GM19467 (cell line): ENCODE results near the gene POU2F1.

ENCODE experiments used
- ATAC-seq: cut with Tn5 transposase; IDR thresholded peaks from one replicate; pipeline ENCODE4 v1.9.1; 2021; ENCODE audit warnings: mild to moderate bottlenecking, moderate library complexity; ENCODE audit not compliant: unreplicated experiment

Gene POU2F1

DNA sequence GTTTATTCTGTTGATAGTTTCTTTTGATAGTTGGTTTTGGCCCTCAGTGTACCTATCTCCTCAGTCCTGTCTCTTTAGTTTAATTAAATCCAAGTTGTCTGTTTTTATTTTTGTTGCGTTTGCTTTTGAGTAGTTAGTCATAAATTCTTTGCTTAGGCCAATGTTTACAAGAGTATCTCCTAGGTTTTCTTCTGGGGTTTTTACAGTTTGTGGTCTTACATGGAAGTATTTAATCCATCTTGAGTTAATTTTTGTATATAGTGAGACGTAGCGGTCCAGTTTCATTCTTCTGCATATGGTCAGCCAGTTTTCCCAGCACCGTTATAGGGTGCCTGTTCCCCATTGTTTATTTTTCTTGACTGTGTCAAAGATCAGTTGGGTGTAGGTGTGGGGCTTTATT lies 139.4 kb downstream of the POU2F1 start:
- ATAC-seq = no peak

DNA sequence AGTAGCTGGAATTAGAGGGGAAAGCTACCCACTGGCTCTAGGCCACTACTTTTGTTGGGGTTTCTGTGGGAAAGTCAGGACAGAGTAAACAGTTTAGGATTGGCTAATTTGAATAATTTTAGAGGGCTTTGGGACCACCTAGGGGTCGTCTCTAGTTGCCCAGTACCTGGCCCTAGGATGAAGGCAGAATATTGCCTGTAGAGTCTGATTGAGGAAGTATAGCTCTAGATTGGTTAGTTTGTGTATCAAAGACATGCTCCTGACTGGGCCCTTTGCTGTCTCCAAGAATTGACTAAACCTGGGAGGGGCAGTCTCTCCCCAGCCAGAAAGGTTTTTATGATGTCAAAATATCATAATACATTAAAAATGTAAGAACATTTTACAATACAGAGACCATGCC lies 142.0 kb downstream of the POU2F1 start:
- no peak for ATAC-seq

DNA sequence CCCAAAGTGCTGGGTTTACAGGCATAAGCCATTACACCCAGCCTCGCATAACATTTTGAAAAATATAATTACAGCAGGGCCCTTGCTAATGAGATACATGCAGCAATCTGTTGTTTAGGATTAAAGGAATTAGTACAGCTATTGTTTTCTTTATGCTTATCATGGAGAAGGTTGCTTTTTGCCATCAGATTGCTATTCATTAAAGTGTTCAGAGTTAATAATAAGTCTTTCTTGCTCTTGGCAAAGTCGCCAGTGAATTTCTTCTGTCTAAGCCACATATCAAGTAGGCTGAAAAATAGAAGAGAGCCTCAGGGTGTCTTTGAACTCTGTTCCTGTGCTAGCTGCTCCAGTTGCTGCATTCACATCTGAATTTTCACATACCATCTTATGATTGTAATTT lies 144.1 kb downstream of the POU2F1 start:
- ATAC-seq = no peak

DNA sequence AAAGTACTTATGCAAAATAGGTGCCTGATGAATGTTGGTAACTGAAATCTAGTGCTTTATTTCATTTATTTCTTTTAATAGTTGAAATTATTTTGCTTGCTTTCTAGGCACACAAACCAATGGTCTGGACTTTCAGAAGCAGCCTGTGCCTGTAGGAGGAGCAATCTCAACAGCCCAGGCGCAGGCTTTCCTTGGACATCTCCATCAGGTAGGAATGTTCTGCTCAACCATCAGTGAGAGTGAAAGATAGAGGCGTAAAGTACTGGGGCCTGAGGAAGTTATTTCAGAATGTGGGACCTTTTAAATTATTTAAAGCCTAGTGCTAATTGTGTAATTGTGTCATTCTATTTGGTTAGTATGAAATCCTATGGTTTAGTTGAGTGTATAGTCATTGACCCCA lies 144.7 kb downstream of the POU2F1 start:
- ATAC-seq = no peak

DNA sequence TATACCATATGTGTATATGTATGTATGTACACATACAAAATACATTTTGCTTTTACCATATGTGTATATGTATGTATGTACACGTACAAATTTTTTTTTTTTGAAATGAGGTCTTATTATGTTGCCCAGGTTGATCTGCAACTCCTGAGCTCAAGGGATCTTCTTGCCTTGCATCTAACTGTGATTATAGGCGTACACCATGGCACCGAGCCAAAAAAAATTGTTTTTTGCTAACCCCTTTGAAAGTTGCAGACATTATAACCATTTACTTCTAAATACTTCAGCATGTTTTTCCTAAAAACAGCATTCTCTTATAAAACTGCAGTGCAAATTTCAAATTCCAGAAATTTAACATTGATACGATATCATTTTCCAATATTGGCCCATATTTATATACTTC lies 147.0 kb downstream of the POU2F1 start:
- ATAC-seq = no peak

DNA sequence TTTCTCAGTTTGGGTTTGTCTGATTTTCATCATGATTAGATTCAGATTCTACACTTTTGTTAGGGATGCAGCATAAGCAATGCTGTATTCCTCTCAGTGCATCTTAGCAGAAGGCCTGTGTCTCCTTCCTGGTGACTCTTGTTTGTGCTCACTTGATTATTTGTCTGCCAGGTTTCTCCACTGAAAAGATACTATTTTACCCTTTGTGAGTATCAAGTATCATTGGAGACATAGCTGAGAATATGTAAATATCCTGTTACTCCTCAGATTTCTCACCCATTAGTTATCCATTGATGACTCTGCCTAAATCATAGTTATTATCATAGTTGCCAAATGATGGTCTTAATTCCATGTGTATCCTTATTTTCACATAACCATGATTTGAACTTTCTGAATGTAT lies 148.5 kb downstream of the POU2F1 start:
- ATAC-seq = no peak

DNA sequence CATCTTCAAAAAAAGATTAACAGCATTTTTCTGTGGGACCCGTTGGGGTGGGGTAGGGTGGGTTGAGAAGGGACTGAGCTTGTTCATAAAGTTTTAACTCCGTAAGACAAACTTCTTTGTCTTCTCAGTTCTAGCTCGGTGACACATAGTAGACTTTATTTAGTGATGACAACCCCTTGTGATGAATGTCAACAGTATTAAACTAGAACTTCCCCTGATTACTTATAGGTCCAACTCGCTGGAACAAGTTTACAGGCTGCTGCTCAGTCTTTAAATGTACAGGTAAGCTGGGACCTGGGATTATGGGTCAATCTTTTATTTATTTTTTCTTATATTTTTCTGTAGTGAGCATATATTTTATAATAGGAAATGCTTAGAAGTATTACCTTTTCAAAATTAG lies 149.2 kb downstream of the POU2F1 start:
- ATAC-seq = no peak

DNA sequence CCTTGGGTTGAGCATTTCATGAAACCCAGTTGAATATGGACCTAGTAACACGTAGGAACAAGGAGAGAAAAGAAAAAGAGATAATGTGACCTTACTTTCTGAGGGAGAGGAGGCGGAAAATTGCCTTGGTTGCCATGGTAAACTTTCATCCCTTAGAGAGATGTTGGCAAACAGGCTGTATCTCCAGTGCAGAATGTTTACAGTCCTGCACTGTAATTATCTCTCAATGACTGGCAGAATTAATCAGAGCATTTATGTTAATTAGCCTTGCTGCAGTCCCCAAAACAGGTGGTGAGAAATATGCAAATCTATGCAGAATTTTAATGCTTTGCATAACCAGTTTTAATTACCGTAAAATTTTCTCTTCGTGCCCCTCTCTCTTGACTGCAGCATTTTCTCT lies 150.3 kb downstream of the POU2F1 start:
- no peak for ATAC-seq

DNA sequence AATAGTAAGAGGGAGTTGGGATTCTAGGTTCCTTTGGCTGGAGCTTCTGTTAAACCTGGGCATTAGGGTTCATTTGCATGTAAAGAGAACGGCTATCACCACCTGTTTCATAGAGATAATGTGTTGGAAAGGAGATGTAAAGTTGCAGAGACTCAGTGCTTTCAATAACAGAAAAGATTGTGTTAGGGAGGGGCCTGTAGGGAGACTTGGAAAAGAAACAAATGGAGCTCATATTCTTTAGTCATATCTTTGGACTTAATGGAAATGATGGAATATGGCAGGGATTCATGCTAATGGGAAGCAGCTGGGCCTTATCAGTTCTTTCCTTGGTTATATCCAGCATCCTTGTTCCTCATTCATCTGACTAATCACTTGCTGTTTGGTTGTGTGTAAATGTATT lies 152.7 kb downstream of the POU2F1 start:
- no peak for ATAC-seq

DNA sequence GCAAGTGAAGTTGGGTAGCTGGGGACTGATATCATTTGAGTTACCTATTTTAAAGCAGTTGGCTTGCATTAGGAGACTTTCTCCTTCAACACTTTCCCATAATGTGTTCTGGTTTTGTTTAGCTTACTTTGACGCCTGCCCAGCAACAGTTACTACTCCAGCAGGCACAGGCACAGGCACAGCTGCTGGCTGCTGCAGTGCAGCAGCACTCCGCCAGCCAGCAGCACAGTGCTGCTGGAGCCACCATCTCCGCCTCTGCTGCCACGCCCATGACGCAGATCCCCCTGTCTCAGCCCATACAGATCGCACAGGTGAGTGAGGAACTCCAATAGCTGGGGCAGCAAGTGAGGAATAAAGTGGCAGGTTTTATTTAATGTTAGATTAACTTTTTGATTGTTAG lies 153.3 kb downstream of the POU2F1 start:
- ATAC-seq = no peak

DNA sequence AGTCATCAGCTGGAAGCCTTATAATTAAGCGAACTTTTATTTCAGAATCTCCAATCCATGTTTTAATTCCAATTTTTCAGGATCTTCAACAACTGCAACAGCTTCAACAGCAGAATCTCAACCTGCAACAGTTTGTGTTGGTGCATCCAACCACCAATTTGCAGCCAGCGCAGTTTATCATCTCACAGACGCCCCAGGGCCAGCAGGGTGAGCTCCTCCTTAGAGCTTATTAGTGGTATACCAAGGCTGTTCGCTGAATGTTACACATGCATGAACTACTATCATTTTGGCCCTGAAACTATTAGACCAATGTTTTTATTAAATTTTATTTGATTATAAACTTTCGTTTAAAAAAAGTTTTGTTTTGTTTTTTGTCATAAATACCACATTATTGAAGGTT lies 155.3 kb downstream of the POU2F1 start:
- no peak for ATAC-seq

DNA sequence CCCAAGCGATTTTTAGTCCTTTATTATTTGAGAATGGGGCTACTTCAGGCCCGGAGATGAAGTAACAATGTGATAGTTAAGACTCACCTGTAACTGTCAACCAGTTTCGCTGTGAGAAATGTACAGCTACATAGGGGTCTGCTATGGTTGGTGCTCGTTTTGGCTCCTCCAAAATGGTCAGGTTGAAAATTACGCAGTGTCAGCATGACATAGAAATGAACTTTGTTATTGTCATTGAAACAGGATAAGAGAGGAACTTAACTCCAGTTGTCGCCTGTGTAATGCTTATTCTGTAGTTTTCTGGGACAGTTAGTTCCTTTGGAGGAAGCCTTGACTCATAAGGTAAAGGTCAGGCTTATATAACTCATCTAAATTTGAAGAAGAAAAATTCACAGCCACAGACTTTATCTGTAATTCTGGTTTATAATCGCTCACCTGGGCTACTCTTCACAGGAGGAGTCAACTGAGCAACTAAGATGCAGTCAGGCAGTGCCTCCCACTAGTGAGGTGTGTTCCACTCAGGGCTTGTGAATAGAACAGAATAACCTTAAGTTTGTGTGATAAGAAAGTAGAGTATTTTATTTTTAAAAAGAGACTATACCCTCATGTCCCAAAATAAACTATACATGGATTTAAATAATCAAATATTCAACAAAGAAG lies 166.7 kb downstream of the POU2F1 start:
- ATAC-seq = no peak

DNA sequence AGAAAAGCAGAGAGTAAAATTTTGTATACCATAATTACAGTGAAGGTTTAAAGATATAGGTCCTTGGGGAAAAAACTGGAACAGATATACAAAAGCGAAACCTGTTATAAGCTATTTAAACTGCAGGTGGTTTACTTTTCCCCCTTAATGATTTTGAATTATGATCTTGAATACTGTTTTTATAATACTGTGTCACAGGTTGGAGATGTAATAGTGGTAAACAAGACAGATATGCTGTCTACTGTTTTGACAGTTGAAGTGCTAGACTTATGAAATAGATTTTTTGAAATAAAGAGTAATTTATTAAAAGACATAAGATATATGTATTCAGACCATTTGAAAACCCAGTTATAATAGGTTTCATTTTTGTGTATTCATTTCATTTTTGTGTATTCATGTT lies 168.3 kb downstream of the POU2F1 start:
- ATAC-seq = no peak

DNA sequence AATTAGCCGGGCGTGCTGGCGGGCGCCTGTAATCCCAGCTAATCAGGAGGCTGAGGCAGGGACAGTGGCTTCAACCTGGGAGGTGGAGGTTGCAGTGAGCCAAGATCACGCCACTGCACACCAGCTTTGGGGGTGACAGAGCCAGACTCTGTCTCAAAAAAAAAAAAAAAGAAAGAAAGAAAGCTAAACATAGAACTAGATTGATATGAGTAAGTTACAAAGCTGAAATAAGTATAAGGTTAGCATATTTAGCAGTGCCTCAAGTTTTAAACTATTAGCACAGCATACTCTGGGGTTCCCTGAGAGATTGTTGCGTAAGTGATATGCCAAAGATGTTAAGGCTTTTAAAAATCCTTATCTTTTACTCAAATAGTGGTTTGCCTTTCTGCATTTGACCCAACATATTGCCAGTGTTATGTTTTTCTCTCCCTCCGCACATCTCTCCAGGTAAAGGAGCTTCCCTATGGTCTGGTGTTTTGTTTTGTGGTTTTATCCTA lies 171.6 kb downstream of the POU2F1 start:
- ATAC-seq = no peak

DNA sequence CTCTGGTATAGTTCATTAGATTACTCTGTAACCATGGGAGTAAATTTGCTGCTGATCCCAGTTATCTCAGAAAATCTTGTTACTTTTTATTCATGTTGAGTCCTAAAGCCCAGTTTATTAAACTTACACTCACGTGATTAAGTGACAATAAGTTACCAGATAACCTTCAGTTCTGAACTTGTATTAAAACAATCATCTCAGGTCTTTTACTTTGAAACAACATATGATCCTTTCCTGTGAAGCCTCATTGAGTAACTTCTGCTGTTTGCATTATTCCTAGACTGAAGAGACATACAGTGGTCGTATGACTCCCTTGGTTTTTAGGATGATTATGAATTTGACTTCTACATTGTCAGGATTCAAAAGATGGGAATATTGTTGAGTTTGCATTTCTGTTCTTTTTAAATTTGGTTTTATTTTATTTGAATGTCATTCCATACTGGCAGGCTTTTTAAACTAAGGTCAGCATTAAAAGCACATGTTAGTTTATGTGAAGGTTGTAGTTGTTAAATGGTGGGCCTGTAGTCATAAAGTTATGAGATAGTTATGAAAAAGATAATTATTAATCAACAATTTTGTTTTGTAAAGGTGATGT lies 179.8 kb downstream of the POU2F1 start:
- no peak for ATAC-seq

DNA sequence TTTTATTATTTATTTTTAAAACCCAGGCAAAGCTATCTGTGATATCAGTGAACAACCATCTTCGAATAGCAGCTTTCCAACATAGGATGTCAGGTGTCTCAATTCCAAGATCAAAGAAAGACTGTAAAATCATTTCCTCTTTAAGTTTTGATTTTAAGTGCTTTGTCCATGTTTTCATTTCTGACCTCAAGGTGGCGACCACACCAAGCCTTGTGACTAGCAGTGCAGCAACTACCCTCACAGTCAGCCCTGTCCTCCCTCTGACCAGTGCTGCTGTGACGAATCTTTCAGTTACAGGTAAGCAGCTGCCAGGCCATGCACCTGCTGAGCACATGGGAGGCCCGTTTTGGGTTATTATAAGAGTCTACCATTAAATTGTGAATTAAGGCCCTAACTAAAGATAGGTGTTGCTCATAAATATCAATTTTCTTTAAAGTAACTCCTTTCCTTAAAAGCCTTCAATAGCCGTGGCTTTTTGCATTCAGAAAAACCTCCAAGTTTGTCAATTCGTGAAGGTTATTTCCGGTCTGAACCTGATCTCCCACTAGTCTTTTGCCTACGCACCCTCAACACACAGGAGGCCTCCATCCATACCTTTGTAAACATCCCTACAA lies 180.7 kb downstream of the POU2F1 start:
- no peak for ATAC-seq

DNA sequence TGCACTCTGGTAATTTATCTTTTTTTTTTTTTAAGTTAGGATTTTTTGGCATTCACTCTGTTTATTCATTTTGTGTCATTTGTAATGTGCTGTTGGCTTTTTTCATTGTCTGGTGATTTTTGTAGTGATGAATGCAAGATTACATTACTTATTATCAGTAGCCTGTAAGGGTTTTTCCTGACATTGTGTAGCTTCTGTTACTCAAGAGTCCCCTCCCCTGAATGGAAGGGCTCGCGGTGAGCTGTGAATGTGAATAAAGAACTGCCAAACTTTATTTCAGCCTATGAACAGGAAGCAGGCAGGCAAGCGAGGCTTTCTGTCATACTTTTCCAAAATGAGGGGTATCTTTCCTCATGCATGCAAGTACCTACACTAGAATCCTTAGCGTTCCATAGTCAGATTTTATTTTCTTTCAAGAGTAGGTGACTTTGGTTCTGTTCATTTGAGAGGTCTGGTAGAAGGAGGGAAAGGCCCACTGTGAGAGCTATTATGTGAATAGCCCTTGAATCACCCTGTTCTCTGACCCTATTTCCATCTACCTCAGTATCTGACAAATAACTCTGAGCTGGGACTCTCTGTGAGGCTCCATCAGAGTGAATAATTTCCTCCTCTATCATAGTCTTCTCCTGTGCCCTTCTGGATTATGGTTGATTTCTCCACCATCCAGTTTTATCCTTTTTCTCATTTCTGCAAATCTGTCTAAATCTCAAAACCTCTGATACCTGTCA lies 183.6 kb downstream of the POU2F1 start:
- no peak for ATAC-seq

DNA sequence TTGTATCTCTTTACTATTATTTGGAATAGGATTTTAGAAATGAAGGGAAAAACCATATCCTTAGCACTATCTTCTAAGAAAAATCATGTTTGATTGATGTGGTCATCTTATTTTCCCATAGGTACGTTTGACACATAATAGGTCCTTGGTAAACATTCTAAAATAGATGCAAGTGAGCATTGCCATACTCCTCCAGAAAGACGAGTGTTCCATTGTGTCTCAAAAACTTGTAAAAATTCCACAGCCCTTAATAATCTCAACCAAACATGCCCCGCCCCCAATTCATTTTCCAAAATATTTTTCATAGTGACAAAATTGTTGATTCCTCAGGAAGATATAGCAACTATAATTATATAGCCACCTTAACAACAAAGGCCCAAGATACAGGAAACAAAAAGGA lies 184.2 kb downstream of the POU2F1 start:
- no peak for ATAC-seq

DNA sequence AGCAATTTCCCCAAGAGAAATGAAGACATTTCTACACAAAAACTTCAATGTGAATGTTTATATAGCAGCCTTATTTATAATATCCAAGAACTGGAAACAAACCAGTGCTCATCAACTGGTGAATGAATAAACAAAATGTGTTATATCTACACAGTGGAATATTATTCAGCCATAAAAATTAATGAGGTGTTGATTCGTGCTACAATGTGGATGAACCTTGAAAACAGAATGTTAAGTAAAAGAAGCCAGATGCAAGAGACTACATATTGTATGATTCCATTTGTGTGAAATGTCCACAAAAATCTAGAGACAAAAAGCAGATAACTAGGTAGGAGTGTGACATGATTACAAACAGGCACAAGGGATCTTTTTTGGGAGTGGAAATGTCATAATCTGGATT lies 187.7 kb downstream of the POU2F1 start:
- no peak for ATAC-seq

DNA sequence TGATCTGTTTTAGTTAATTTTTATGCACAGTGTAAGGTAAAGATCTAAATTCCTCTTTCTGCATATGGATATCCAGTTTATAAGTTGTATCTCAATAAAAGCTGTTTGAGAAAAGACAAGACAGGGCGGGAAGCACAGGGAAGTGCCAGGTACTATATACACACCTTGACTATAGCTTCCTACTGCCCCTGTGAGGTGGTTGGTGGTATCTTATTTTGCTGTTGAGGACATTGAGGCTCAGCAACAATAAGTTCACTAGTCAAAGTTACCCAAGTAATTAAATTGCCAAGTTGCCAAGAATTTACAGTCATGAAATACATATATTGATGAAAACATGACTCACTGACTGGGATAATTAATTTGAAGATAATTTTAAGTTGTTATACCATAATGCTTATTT lies 188.5 kb downstream of the POU2F1 start:
- ATAC-seq = no peak

DNA sequence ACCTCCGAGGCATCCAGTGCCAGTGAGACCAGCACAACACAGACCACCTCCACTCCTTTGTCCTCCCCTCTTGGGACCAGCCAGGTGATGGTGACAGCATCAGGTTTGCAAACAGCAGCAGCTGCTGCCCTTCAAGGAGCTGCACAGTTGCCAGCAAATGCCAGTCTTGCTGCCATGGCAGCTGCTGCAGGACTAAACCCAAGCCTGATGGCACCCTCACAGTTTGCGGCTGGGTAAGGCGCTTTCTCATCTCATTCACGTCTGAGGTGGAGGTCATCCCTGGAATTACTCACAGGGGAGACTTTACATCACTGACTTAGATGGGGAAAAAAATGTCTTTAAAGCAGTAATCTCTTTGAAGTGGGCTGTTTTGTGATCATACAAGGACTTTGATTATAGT lies 191.4 kb downstream of the POU2F1 start:
- no peak for ATAC-seq

DNA sequence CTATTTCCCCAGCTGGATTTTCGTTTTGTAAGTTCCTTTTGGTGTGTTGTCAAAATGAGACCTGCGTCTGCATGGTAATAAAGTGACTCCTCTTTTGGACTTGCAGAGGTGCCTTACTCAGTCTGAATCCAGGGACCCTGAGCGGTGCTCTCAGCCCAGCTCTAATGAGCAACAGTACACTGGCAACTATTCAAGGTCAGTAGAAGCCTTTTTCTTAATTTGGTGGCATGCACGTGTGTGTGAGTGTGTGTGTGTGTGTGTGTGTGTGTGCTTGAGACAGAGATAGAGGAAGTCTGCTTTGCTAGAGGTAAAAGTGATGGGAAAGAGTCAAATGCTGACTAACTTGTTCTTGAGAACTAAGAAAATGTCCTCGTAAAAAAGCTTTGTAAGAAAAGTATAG lies 192.2 kb downstream of the POU2F1 start:
- no peak for ATAC-seq
